HCT116 (cell line): ENCODE results near the gene MARVELD1. TPM values are rescaled to one million over a fixed set of nuclear protein-coding genes. Genes with fewer than 3 reads are reported as not detected.

ENCODE experiments used
- ATAC-seq: fragments of 200-7000 bp; cut with Tn5 transposase; 2 replicates; pipeline ENCODE4 v1.9.1; 2020; ENCODE audit warnings: mild to moderate bottlenecking, moderate library complexity
- BruUV-seq: library from RNA; stranded (reverse); fragments of 400-500 nt; replicated peaks from 2 replicates; lab custom pipeline; 2021; lab: Mats Ljungman, UMichigan
- CTCF ChIA-PET: fragments of 300-600 bp; sonication (Branson Sonifier 250); formaldehyde crosslinking; loops from one replicate; lab custom pipeline; 2021; ENCODE audit warnings: antibody characterized with exemption; lab: Charles Lee
- POLR2A ChIA-PET: fragments of 300-600, 350-600 bp; sonication (Branson Sonifier 250); formaldehyde crosslinking; loops from one replicate; lab custom pipeline; 2021; ENCODE audit warnings: antibody characterized with exemption; lab: Charles Lee
- RAD21 ChIA-PET, 2 experiments: fragments of 300-600 bp; sonication (Branson Sonifier 250); formaldehyde crosslinking; loops; one replicate each; lab custom pipeline; 2023; ENCODE audit warnings: low total read pairs in 2 of 2; ENCODE audit not compliant: uncharacterized antibody in 2 of 2, unreplicated experiment in 2 of 2, low non-redundant PET in 1 of 2; lab: Charles Lee
- DNase-seq: peaks from one replicate; pipeline ENCODE4 v3.0.0-alpha.2; 2010; ENCODE audit warnings: low read depth, low spot score
- H2AFZ ChIP-seq: fragments of 200-600 bp; shearing (Covaris generic), sonication (generic); 2 replicates; pipeline ENCODE4 v1.6.1; 2017; ENCODE audit warnings: low read depth, mixed run types, mixed read lengths, antibody characterized with exemption, low read length; ENCODE audit not compliant: poor library complexity, severe bottlenecking
- H3K27ac ChIP-seq: 2 replicates; pipeline ENCODE4 v1.5.1; 2012; ENCODE audit warnings: low read depth, low read length
- H3K27me3 ChIP-seq: fragments of 200-600 bp; sonication (generic); 2 replicates; pipeline ENCODE4 v1.6.1; 2016; ENCODE audit warnings: mixed run types, low read length, mixed read lengths; ENCODE audit not compliant: insufficient read depth
- H3K36me3 ChIP-seq, 2 experiments: fragments of 200-500 bp in 1 of 2; fragments of 200-600 bp in 1 of 2; sonication (Bioruptor generic) in 1 of 2; sonication (generic) in 1 of 2; 2 replicates each; pipeline versions ENCODE4 v1.5.1 to v1.6.1; 2014 to 2016; ENCODE audit warnings: low read length in 2 of 2, inconsistent platforms in 1 of 2, mixed read lengths in 1 of 2, mixed run types in 1 of 2; ENCODE audit not compliant: insufficient read depth in 2 of 2, control insufficient read depth in 1 of 2
- H3K4me1 ChIP-seq, 2 experiments: fragments of 200-600 bp in 1 of 2; sonication (generic) in 1 of 2; 2 replicates each; pipeline versions ENCODE4 v1.5.1 to v1.6.1; 2012 to 2017; ENCODE audit warnings: low read length in 2 of 2, inconsistent platforms in 1 of 2, mild to moderate bottlenecking in 1 of 2, mixed read lengths in 1 of 2, mixed run types in 1 of 2, moderate library complexity in 1 of 2; ENCODE audit not compliant: insufficient read depth in 2 of 2, control insufficient read depth in 1 of 2
- H3K4me2 ChIP-seq: fragments of 200-600 bp; sonication (generic); 2 replicates; pipeline ENCODE4 v1.6.1; 2017; ENCODE audit warnings: mixed run types, low read length, mixed read lengths
- H3K4me3 ChIP-seq, 2 experiments: fragments of 200-600 bp in 1 of 2; sonication (generic) in 1 of 2; replicated peaks in 1 of 2; 2 replicates each; pipeline ENCODE4 v1.5.1; 2011 to 2016; ENCODE audit warnings: low read length in 2 of 2, control low read depth in 1 of 2, low read depth in 1 of 2, mild to moderate bottlenecking in 1 of 2, mixed read lengths in 1 of 2, mixed run types in 1 of 2
- H3K79me2 ChIP-seq: fragments of 200-600 bp; sonication (generic); 2 replicates; pipeline ENCODE4 v1.6.1; 2017; ENCODE audit warnings: mild to moderate bottlenecking, mixed run types, low read length, moderate library complexity, mixed read lengths; ENCODE audit not compliant: insufficient read depth
- H3K9ac ChIP-seq: fragments of 200-600 bp; sonication (generic); 2 replicates; pipeline ENCODE4 v1.6.1; 2016; ENCODE audit warnings: low read length, mixed read lengths
- H3K9me2 ChIP-seq: fragments of 200-600 bp; sonication (generic), shearing (Covaris generic); 2 replicates; pipeline ENCODE4 v1.6.1; 2017; ENCODE audit warnings: mixed run types, mild to moderate bottlenecking, moderate library complexity; ENCODE audit not compliant: insufficient read depth
- H3K9me3 ChIP-seq, 2 experiments: fragments of 200-500 bp in 1 of 2; fragments of 200-600 bp in 1 of 2; sonication (Bioruptor generic) in 1 of 2; sonication (generic) in 1 of 2; 2 replicates each; pipeline ENCODE4 v1.6.1; 2014 to 2017; ENCODE audit warnings: low read length in 2 of 2, mixed read lengths in 2 of 2, inconsistent platforms in 1 of 2, low read depth in 1 of 2, mild to moderate bottlenecking in 1 of 2, mixed run types in 1 of 2, moderate library complexity in 1 of 2; ENCODE audit not compliant: control insufficient read depth in 1 of 2, insufficient read depth in 1 of 2
- H4K20me1 ChIP-seq: fragments of 200-600 bp; sonication (generic), shearing (Covaris generic); 2 replicates; pipeline ENCODE4 v1.6.1; 2017; ENCODE audit warnings: mixed run types, mild to moderate bottlenecking, moderate library complexity; ENCODE audit not compliant: insufficient read depth
- EGR1 ChIP-seq: IDR thresholded peaks from 2 replicates; pipeline ENCODE4 v1.6.1; 2012; ENCODE audit warnings: low read depth
- EZH2 ChIP-seq: fragments of 200-600 bp; sonication (generic); IDR thresholded peaks from 2 replicates; pipeline ENCODE4 v1.6.1; 2017; ENCODE audit warnings: antibody characterized with exemption, mixed run types
- FOSL1 ChIP-seq: IDR thresholded peaks from 2 replicates; pipeline ENCODE4 v1.6.1; 2012; ENCODE audit warnings: low read depth
- POLR2A ChIP-seq: IDR thresholded peaks from 2 replicates; pipeline ENCODE4 v1.7.0; 2011; ENCODE audit warnings: borderline replicate concordance; ENCODE audit not compliant: insufficient read depth, insufficient read length; ENCODE audit errors: extremely low read depth
- SRF ChIP-seq: IDR thresholded peaks from 2 replicates; pipeline ENCODE4 v1.6.1; 2012; ENCODE audit warnings: low read depth
- intact Hi-C: fragments of 100-400 bp; cut with micrococcal nuclease; formaldehyde crosslinking; loops from 2 replicates; pipeline ENCODE4 v1.10.0; 2022
- total RNA-seq: library from RNA; stranded (reverse); gene quantifications from one replicate; pipeline ENCODE4 v1.2.1, GENCODE V29; 2021; ENCODE audit not compliant: unreplicated experiment
- TF ChIP-seq, protein P1 (sequence below): IDR thresholded peaks from 2 replicates; pipeline ENCODE4 v1.6.1; 2012; ENCODE audit warnings: low read depth
- TF ChIP-seq, protein P2 (sequence below), 3 experiments: fragments of 200-600 bp in 1 of 3; sonication (generic) in 1 of 3; IDR thresholded peaks in 2 of 3; conservative IDR thresholded peaks in 1 of 3; 2 replicates each; pipeline ENCODE4 v1.5.1; 2012 to 2017; ENCODE audit warnings: low read depth in 2 of 3, low read length in 2 of 3, antibody characterized with exemption in 1 of 3, borderline replicate concordance in 1 of 3, control low read depth in 1 of 3, mild to moderate bottlenecking in 1 of 3, mixed read lengths in 1 of 3, mixed run types in 1 of 3, moderate library complexity in 1 of 3; ENCODE audit not compliant: insufficient read depth in 1 of 3

MARVELD1 gene
- total RNA-seq, 1 experiment from 2014 or later, result 36.1 TPM

- TF ChIP-seq FOSL1, result no peak
- TF ChIP-seq, all 23 proteins: peak for 0
Measured at GRCh38 chr10:97667463-97667862, 46.1 kb upstream of the MARVELD1 start (continued).

DNA sequence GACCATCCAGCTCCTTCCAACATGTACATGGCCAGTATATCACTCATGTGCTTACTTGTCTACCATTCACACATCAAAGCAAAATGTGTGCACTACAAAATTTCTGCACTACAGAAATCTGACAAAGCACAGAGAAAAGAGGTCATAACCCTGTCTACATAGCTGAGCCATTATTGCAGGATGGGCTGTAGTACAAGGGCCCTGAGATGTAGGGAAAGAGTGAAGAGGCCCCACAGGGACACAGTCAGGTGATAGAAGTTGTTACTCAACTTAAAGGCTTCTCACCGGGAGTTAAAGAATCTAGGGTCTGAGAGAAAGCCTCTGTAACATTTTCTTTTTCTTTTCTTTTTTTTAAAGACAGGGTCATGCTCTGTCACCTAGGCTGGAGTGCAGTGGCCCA lies 44.0 kb upstream of the MARVELD1 start:
- Histone ChIP-seq H3K9me2 (no peaks in the 10 kb centered on the region), H3K4me3 (no peak overlapping the region), H3K36me3 (peaks cover 20 to 34% of the 10 kb centered on the region in 2 experiments; a peak in 2 of 4 replicates), H3K4me2 (no peak overlapping the region), H3K27ac (no peak overlapping the region), H3K9me3 (no peaks in the 10 kb centered on the region), H3K9ac (no peak overlapping the region), H3K79me2 (no peaks in the 10 kb centered on the region), H3K4me1 (peaks cover 0 to 12% of the 10 kb centered on the region in 2 experiments; a peak in 3 of 4 replicates), H4K20me1 (no peaks in the 10 kb centered on the region), H3K27me3 (no peaks in the 10 kb centered on the region), H2AFZ (no peak overlapping the region)
- ChIA-PET POLR2A (interaction anchor here (0.8 kb wide), 1 partner anchor 17 kb away, joined by 3 read pairs; the partner anchor contains the start of gene AVPI1), CTCF (no interaction called here), RAD21 (no interaction called here)
- DNase-seq, result no peak
- intact Hi-C loops, result no loop called here
- BruUV-seq, result no TSS peak
- TF ChIP-seq SRF, result no peak
- TF ChIP-seq EZH2, result no peak
- TF ChIP-seq, protein P1, sequence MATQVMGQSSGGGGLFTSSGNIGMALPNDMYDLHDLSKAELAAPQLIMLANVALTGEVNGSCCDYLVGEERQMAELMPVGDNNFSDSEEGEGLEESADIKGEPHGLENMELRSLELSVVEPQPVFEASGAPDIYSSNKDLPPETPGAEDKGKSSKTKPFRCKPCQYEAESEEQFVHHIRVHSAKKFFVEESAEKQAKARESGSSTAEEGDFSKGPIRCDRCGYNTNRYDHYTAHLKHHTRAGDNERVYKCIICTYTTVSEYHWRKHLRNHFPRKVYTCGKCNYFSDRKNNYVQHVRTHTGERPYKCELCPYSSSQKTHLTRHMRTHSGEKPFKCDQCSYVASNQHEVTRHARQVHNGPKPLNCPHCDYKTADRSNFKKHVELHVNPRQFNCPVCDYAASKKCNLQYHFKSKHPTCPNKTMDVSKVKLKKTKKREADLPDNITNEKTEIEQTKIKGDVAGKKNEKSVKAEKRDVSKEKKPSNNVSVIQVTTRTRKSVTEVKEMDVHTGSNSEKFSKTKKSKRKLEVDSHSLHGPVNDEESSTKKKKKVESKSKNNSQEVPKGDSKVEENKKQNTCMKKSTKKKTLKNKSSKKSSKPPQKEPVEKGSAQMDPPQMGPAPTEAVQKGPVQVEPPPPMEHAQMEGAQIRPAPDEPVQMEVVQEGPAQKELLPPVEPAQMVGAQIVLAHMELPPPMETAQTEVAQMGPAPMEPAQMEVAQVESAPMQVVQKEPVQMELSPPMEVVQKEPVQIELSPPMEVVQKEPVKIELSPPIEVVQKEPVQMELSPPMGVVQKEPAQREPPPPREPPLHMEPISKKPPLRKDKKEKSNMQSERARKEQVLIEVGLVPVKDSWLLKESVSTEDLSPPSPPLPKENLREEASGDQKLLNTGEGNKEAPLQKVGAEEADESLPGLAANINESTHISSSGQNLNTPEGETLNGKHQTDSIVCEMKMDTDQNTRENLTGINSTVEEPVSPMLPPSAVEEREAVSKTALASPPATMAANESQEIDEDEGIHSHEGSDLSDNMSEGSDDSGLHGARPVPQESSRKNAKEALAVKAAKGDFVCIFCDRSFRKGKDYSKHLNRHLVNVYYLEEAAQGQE, result no peak
- TF ChIP-seq POLR2A, result no peak
- TF ChIP-seq, protein P2, sequence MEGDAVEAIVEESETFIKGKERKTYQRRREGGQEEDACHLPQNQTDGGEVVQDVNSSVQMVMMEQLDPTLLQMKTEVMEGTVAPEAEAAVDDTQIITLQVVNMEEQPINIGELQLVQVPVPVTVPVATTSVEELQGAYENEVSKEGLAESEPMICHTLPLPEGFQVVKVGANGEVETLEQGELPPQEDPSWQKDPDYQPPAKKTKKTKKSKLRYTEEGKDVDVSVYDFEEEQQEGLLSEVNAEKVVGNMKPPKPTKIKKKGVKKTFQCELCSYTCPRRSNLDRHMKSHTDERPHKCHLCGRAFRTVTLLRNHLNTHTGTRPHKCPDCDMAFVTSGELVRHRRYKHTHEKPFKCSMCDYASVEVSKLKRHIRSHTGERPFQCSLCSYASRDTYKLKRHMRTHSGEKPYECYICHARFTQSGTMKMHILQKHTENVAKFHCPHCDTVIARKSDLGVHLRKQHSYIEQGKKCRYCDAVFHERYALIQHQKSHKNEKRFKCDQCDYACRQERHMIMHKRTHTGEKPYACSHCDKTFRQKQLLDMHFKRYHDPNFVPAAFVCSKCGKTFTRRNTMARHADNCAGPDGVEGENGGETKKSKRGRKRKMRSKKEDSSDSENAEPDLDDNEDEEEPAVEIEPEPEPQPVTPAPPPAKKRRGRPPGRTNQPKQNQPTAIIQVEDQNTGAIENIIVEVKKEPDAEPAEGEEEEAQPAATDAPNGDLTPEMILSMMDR (IDR thresholded peaks at IDR 0.05 in 2 of 3, conservative IDR thresholded peaks at IDR 0.05 in 1 of 3; ENCODE audit: borderline replicate concordance in 1 of 3, insufficient read depth in 1 of 3, low read depth in 2 of 3, low read length in 2 of 3), result no peak
- TF ChIP-seq EGR1, result no peak
- no peak for ATAC-seq
